NB4 (cell line): ENCODE results near the gene SLC25A39.
"Not testable (repeated sequence)": the region's sequence is repeated elsewhere in the genome, so short reads cannot be mapped to it uniquely, and the experiment has no call there.

Source experiments
- DNase-seq: peaks from one replicate; pipeline ENCODE4 v3.0.0; 2010; ENCODE audit warnings: low read depth
- H3K4me3 ChIP-seq: one replicate; pipeline ENCODE4 v1.5.1; 2011; ENCODE audit warnings: mild to moderate bottlenecking, low read depth, low read length, moderate library complexity
- CTCF ChIP-seq: IDR thresholded peaks from one replicate; pipeline ENCODE4 v1.5.1; 2012; ENCODE audit warnings: low read depth, low read length
- MYC ChIP-seq: IDR thresholded peaks from 2 replicates; pipeline ENCODE4 v1.6.1; 2011; ENCODE audit warnings: low read depth, low read length
- POLR2A ChIP-seq: IDR thresholded peaks from 2 replicates; pipeline ENCODE4 v1.6.1; 2011; ENCODE audit warnings: mild to moderate bottlenecking; ENCODE audit not compliant: insufficient read length; ENCODE audit errors: extremely low read depth
- TF ChIP-seq, protein P1 (sequence below): IDR thresholded peaks from 2 replicates; pipeline ENCODE4 v1.6.1; 2011; ENCODE audit warnings: low read depth, low read length

SLC25A39 gene

DNA sequence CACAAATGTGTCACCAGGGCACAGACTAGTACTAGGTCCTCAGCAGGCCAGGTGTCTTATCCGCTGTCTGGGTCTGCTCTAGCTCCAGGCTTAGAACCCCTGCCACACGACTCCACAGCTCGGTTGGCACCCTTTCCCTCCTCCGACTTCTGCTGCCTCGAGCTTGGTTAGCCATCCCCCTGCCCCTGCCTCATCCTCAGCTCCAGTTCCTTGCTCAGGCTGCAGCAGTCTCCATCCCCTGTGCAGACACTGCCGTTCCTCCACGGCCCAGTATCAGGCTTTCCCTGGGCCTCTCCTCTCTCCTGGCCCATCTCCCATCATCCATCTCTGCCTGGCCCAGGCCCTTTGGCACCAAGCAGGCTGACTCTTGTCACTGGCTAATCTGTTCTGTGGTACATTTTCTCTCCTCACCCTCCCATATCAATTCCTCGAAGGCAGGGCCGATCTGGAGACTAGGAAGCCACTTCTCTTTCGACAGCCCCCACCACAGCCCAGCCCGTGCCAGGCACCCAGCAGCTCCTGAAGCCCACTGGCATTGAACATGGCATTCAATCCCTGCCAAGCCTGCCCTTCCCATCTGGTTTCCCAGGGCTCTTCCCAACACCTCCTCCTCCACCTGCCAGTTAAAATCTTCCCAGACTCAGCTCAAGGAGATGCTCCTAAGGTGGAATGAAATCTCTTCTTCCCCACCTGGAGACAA is 19.0 kb upstream of the SLC25A39 start:
- no peak for TF ChIP-seq CTCF
- no peak for TF ChIP-seq MYC
- TF ChIP-seq, protein P1, sequence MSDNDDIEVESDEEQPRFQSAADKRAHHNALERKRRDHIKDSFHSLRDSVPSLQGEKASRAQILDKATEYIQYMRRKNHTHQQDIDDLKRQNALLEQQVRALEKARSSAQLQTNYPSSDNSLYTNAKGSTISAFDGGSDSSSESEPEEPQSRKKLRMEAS, result no peak
- no peak for TF ChIP-seq POLR2A
- no peak overlapping the region for H3K4me3 ChIP-seq
- no peak for DNase-seq

- not testable (repeated sequence) for H3K4me3 ChIP-seq, DNase-seq
These were observed 15.9 kb upstream of the SLC25A39 start for GRCh38 chr17:44340553-44340952.

GRCh38 chr17:44338702-44339101 is 14.1 kb upstream of the SLC25A39 start:
- TF ChIP-seq CTCF, result no peak
- TF ChIP-seq, protein P1, result no peak
- TF ChIP-seq POLR2A, result no peak
- no peak for TF ChIP-seq MYC
- H3K4me3 ChIP-seq, result no peak overlapping the region
- no peak for DNase-seq

- no peak for DNase-seq
- no peak for TF ChIP-seq POLR2A
- TF ChIP-seq CTCF, result no peak
- TF ChIP-seq, protein P1, result no peak
- TF ChIP-seq MYC, result no peak
- H3K4me3 ChIP-seq, result no peak overlapping the region
These were observed 11.3 kb upstream of the SLC25A39 start for GRCh38 chr17:44335968-44336367.

DNA sequence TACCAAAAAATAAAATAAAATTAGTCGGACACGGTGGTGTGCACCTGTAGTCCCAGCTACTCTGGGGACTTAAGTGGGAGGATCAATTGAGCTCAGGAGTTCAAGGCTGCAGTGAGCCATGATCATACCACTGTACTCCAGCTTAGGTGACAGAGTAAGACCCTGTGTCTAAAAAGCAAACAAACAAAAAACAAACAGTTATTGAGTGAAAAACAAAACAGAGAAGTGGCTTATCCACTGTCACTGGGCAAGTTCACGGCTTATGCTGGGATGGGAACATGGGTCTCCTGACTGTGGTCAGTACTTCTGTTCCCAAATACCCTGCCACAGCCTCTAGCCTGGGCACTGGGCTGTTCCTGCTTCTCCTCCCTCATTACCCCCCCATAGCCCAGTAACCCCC is 10.9 kb upstream of the SLC25A39 start:
- H3K4me3 ChIP-seq, result no peak overlapping the region
- TF ChIP-seq MYC, result no peak
- TF ChIP-seq, protein P1, result no peak
- TF ChIP-seq POLR2A, result no peak
- TF ChIP-seq CTCF, result no peak
- DNase-seq, result no peak

DNA sequence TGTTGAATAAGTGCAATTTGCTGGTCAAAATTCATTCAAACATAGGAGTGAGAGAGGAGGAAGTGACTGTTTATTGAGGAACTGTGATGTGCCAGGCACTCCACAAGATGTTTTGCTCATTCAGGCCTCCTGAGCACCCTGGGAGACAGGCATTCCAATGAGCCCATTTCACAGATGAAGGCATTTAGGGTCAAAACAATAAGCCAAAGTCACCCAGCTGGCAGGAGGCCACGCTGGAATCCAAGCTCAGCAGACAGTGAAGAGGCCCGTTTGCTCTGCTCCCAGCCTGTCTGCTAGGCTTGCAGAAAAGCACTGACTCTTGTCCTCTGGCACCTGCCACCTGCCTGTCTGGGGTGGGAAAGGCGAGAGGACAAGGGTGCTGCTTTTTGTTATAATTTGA is 10.1 kb upstream of the SLC25A39 start:
- TF ChIP-seq MYC (no peak), POLR2A (no peak)
- H3K4me3 ChIP-seq, result no peak overlapping the region
- DNase-seq, result peak; percentile 52

GRCh38 chr17:44334315-44334714 is 9.7 kb upstream of the SLC25A39 start:
- no peak for DNase-seq
- H3K4me3 ChIP-seq, result no peak overlapping the region
- no peak for TF ChIP-seq POLR2A
- no peak for TF ChIP-seq MYC
- TF ChIP-seq, protein P1, result no peak
- TF ChIP-seq CTCF, result no peak
